Subcutaneous abdominal adipose tissue (tissue), 5 donors: ENCODE data around the gene CALN1.

Source experiments
- H3K27ac ChIP-seq: one replicate; pipeline ENCODE4 v1.7.0; 2013; ENCODE audit warnings: low read depth, mild to moderate bottlenecking, inconsistent platforms, low read length, moderate library complexity
- H3K27me3 ChIP-seq, 5 donors: one replicate each; pipeline ENCODE4 v1.7.0; 2013; ENCODE audit warnings: low read length in 5 of 5, inconsistent platforms in 1 of 5; ENCODE audit not compliant: control insufficient read depth in 5 of 5, insufficient read depth in 4 of 5
- H3K36me3 ChIP-seq, 5 donors: one replicate each; pipeline ENCODE4 v1.7.0; 2013; ENCODE audit warnings: low read length in 5 of 5; ENCODE audit not compliant: control insufficient read depth in 5 of 5, insufficient read depth in 5 of 5
- H3K4me1 ChIP-seq, 5 donors: one replicate each; pipeline ENCODE4 v1.7.0; 2013; ENCODE audit warnings: low read length in 5 of 5, mild to moderate bottlenecking in 3 of 5, moderate library complexity in 1 of 5; ENCODE audit not compliant: control insufficient read depth in 5 of 5, insufficient read depth in 5 of 5
- H3K4me3 ChIP-seq, 5 donors: one replicate each; pipeline ENCODE4 v1.7.0; 2013; ENCODE audit warnings: low read length in 5 of 5, low read depth in 1 of 5
- H3K9ac ChIP-seq, 5 donors: one replicate each; pipeline ENCODE4 v1.7.0; 2013; ENCODE audit warnings: low read length in 5 of 5, mild to moderate bottlenecking in 4 of 5, moderate library complexity in 3 of 5
- H3K9me3 ChIP-seq, 5 donors: one replicate each; pipeline ENCODE4 v1.7.0; 2013; ENCODE audit warnings: low read length in 5 of 5; ENCODE audit not compliant: control insufficient read depth in 5 of 5
- donor health status: healthy.
- donor health status: healthy.
- donor health status: healthy.
- donor health status: healthy.
- donor health status: healthy.

CALN1 gene

DNA sequence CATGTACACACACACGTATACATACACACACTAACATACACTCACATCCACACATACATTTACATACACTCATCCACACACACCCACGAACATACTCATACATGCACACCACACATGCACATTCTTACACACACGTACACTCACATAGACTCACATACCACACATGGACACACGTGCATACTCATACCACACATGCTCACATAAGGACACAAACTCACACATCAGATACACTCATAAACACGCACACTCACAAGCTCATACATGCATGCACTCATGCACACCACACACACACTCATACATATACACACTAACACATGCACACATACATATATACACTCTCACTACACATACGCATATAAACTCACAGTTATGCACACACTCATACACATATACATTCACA lies 1.2 kb upstream of the CALN1 start:
- H3K9me3 ChIP-seq: no peaks in the 10 kb centered on the region
- no peak overlapping the region for H3K27ac ChIP-seq
- H3K4me3 ChIP-seq: no peak overlapping the region
- no peak overlapping the region for H3K9ac ChIP-seq
- no peaks in the 10 kb centered on the region for H3K27me3 ChIP-seq
- no peaks in the 10 kb centered on the region for H3K4me1 ChIP-seq
- H3K36me3 ChIP-seq: no peaks in the 10 kb centered on the region

DNA sequence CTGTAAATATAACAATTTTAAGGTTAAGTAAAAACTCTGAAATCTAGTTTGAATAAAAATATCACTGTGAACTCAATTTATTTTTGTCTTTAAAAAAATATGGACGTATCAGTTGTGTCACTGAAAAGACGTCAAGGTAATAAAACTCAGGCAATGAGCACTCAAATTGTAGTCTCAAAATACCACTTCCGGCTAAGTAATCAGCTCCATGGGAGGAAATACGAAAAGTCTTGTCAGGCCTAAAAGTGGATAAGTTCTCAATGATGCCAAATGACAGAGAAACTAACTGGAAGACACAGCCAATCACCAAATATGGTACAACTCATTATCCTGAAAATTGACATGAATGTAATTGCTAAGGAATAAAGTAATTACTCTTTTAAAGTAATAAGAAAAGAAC lies 719 bp downstream of the CALN1 start:
- no peaks in the 10 kb centered on the region for H3K36me3 ChIP-seq
- no peak overlapping the region for H3K27ac ChIP-seq
- no peaks in the 10 kb centered on the region for H3K9me3 ChIP-seq
- no peaks in the 10 kb centered on the region for H3K4me1 ChIP-seq
- H3K9ac ChIP-seq: no peak overlapping the region
- H3K4me3 ChIP-seq: no peak overlapping the region
- no peaks in the 10 kb centered on the region for H3K27me3 ChIP-seq

DNA sequence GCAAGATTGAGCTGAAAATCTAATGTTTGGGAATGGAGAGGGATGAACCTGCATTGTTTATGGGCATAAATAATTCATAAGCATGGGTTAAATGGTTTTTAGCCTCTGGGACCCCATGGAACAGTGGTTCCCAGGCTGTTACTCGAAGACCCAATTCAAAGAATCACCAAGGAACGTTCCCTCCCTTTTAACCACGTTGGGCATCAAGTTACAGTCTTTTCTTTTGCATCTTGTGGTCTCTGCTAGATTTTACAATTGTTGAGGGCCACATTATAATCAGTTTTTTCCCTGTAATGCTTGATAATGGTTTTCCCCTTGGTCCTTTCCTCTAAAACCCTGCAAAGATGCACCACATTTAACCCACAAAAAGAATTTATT lies 2.5 kb downstream of the CALN1 start:
- Histone ChIP-seq H3K27me3 (peaks cover 0 to 4% (median 0%) of the 10 kb centered on the region in 5 donors), H3K9ac (no peak overlapping the region), H3K9me3 (no peaks in the 10 kb centered on the region), H3K36me3 (no peaks in the 10 kb centered on the region), H3K4me1 (peaks cover 0 to 3% (median 0%) of the 10 kb centered on the region in 5 donors), H3K4me3 (no peak overlapping the region), H3K27ac (no peak overlapping the region)

DNA sequence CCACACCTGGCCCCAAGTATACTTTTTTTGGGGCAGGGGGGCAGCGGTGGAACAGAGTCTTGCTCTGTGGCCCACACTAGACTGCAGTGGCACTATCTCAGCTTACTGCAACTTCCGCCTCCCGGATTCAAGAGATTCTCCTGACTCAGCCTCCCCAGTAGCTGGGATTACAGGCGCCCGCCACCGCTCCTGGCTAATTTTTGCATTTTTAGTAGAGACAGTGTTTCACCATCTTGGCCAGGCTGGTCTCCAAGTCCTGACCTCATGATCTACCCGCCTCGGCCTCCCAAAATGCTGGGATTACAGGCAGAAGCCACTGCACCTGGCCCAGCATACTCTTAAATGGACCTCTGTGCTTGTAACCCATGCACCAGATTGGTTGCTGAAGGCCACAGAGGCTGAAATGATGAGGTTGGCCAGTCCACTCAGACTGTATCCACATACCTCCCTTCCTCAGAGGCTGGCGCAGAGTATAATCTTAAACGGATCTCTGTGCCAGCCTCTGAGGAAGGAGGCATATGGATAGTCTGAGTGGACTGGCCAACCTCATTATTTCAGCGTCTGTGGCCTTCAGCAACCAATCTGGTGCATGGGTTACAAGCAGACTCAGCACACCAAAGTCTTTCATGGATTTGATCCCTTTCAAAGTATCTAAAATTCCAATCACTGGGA lies 3.0 kb downstream of the CALN1 start:
- Histone ChIP-seq H3K4me1 (peaks cover 0 to 3% (median 0%) of the 10 kb centered on the region in 5 donors), H3K36me3 (no peaks in the 10 kb centered on the region), H3K9me3 (no peaks in the 10 kb centered on the region), H3K27me3 (peaks cover 0 to 4% (median 0%) of the 10 kb centered on the region in 5 donors), H3K27ac (no peak overlapping the region), H3K4me3 (no peak overlapping the region), H3K9ac (no peak overlapping the region)

DNA sequence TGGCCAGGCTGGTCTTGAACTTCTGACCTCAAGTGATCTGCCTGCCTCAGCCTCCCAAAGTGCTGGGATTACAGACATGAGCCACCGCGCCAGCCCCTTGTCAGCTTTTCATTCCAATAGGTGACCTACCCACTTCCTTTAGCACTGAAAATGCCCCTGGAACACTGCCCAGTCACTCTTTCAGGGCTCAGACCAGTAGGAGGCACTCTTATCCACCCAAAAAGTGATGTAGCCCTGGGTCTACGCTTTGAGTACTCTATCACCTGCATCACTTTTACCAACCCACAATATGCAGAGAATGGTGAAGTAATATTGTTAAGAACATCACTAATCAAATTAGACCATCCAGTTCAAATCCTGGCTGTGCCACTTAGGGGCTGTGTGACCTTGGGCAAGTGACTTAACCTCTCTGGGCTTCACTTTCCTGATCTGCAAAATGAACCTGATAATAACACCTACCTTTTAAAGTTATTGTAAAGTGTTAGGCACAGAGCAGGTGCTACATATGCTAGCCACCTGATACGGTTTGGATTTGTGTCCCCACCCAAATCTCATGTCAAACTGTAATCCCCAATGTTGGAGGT lies 5.2 kb downstream of the CALN1 start:
- H3K27ac ChIP-seq: no peak overlapping the region
- H3K4me3 ChIP-seq: no peak overlapping the region
- H3K27me3 ChIP-seq: peaks cover 0 to 4% (median 0%) of the 10 kb centered on the region in 5 donors
- peaks cover 0 to 3% (median 0%) of the 10 kb centered on the region in 5 donors for H3K4me1 ChIP-seq
- H3K9ac ChIP-seq: no peak overlapping the region
- no peaks in the 10 kb centered on the region for H3K36me3 ChIP-seq
- H3K9me3 ChIP-seq: no peaks in the 10 kb centered on the region

DNA sequence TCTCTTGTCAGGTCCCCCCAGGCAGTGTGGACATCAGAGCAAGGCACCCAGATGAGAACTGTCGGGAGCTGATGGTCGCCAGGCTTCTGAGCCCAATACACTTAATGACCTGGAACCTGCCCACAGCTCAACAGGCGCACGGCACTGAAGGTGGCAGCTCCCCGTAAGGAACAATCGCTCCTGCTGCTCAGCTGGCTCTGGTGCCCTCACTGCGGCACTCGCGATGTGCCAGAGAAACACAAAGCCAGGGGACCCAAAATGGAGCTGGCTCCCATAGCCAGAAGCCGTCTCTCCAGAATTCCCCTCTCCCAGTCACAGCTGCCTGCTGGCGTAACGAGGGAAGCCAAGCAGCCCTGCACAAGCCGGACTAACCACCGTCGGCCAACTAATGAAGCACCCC lies 6.3 kb downstream of the CALN1 start:
- no peak overlapping the region for H3K9ac ChIP-seq
- no peak overlapping the region for H3K27ac ChIP-seq
- no peaks in the 10 kb centered on the region for H3K36me3 ChIP-seq

DNA sequence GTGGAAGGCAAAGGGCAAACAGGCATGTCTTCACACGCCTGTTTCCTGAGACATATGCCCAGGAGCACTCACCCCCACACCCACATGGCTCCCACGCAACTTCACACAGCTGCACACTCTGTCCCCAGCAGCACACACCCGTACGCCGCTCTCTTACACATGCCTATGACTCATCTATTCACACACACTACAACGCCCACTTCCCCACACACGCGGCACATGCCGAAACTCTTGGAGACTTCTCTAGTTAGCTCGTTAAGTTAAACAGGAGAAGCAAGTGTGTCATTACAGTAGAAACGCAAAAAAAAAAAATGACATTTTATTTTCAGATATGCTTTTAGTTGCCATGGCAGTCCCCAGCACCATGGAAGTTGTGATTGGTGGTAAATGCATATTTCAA lies 6.7 kb downstream of the CALN1 start:
- H3K9me3 ChIP-seq: no peaks in the 10 kb centered on the region
- no peaks in the 10 kb centered on the region for H3K36me3 ChIP-seq
- H3K4me3 ChIP-seq: no peak overlapping the region

More for the DNA sequence above, 6.3 kb downstream of the CALN1 start:
- no peak overlapping the region for H3K4me3 ChIP-seq
- H3K9me3 ChIP-seq: no peaks in the 10 kb centered on the region
- H3K27me3 ChIP-seq: peaks cover 0 to 4% (median 0%) of the 10 kb centered on the region in 5 donors
- peaks cover 0 to 3% (median 0%) of the 10 kb centered on the region in 5 donors for H3K4me1 ChIP-seq

DNA sequence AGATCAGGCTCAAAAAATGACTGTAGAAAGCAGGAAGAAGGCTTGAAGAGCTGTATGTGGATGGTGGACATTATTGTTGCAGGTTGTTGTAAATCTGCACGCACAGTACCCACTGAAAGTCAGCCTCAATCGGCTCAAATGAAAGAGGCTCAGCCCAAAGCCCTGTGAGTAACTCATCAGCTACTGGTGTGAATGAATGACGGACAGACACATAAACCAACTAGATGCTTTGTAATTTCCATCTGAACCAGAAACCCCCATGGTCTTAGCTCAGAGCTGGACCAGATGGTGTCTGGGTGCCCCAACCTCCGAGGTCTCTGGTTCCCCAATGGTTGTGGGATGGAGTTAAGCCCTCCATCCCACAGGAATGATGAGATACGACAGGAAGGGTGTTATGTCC lies 7.4 kb downstream of the CALN1 start:
- H3K4me1 ChIP-seq: peaks cover 0 to 3% (median 0%) of the 10 kb centered on the region in 5 donors
- H3K27me3 ChIP-seq: peaks cover 0 to 4% (median 0%) of the 10 kb centered on the region in 5 donors
- no peaks in the 10 kb centered on the region for H3K36me3 ChIP-seq
- no peaks in the 10 kb centered on the region for H3K9me3 ChIP-seq
- no peak overlapping the region for H3K4me3 ChIP-seq
- H3K27ac ChIP-seq: no peak overlapping the region
- H3K9ac ChIP-seq: no peak overlapping the region

More for the DNA sequence above, 6.7 kb downstream of the CALN1 start:
- Histone ChIP-seq H3K27me3 (peaks cover 0 to 4% (median 0%) of the 10 kb centered on the region in 5 donors), H3K4me1 (peaks cover 0 to 3% (median 0%) of the 10 kb centered on the region in 5 donors), H3K27ac (no peak overlapping the region), H3K9ac (no peak overlapping the region)

DNA sequence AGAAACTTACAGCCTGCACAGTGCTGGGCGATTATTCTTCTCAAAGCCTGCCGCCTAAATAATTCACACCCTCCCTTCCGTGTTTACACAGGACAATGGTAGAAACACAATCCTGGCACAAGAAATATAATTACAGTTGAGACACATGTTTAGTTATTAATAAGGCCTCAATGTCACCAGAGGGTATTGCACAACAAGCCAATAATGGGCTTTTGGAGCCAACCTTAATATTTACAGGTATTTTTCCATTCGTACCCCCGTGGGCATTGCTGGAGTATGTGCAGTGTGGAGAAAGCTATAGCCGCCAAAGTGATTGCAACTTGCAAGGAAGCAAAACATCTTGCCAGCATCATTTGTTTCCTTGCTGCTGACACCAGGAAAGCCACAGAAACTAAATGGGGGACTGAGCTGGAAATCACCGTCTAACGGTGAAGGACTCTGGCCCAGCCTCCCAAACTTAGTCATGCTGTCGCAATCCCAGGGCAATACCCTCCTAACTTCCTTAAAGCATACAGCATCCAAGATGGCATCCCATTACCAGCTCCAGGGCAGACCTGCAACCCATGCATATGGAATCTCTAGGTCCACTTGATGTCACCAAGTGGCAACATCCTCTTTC lies 8.6 kb downstream of the CALN1 start:
- Histone ChIP-seq H3K27me3 (peaks cover 0 to 4% (median 0%) of the 10 kb centered on the region in 5 donors), H3K4me3 (no peak overlapping the region), H3K36me3 (no peaks in the 10 kb centered on the region), H3K27ac (no peak overlapping the region), H3K4me1 (peaks cover 0 to 3% (median 0%) of the 10 kb centered on the region in 5 donors), H3K9ac (no peak overlapping the region), H3K9me3 (peaks cover 0 to 3% (median 0%) of the 10 kb centered on the region in 5 donors)

DNA sequence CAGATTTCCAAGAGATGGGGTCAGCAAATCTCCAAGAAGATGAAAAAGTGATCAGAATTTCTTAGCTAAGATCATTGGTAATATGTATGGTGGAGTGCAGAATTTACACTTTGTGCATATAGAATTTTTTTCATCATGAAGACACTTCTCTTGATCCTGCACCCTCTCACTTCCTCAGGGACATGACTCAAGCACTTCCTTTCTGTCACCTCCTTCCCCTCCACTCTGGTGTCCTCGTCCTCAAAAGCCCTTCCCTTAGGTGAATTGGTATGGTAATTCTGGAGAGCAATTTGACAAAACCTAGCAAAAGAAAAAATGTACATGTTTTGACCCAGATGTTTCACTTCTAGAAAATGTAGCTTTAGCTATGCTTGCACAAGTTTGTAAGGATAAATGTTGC lies 18.1 kb downstream of the CALN1 start:
- Histone ChIP-seq H3K9me3 (peaks cover 0 to 3% (median 0%) of the 10 kb centered on the region in 5 donors), H3K4me3 (no peak overlapping the region), H3K27me3 (no peaks in the 10 kb centered on the region), H3K36me3 (no peaks in the 10 kb centered on the region), H3K27ac (no peak overlapping the region), H3K4me1 (peaks cover 0 to 6% (median 0%) of the 10 kb centered on the region in 5 donors), H3K9ac (no peak overlapping the region)
